Fibroblast of skin of scalp (primary cell): ENCODE data around the gene ALDH1A3. TPM values are rescaled to one million over a fixed set of nuclear protein-coding genes. Genes with fewer than 3 reads are reported as not detected.
A peak's percentile ranks its signal among the peaks of the same experiment; 100 is the strongest.
"Not testable (repeated sequence)": the region's sequence is repeated elsewhere in the genome, so short reads cannot be mapped to it uniquely, and the experiment has no call there.

Experiments used
- DNase-seq: peaks from one replicate; pipeline ENCODE4 v3.0.0-alpha.2; 2013
- polyA plus RNA-seq, 2 experiments: library from polyadenylated mRNA; unstranded; fragments of 120-200 nt; gene quantifications; one replicate each; pipeline ENCODE4 v1.2.1, GENCODE V29; 2013; ENCODE audit not compliant: insufficient read length in 2 of 2

The ALDH1A3 gene
- 14.7 TPM for polyA plus RNA-seq (2013, experiment 1 of 2; ENCODE audit: insufficient read length)
- 14.2 TPM for polyA plus RNA-seq (2013, experiment 2 of 2; ENCODE audit: insufficient read length)

DNA sequence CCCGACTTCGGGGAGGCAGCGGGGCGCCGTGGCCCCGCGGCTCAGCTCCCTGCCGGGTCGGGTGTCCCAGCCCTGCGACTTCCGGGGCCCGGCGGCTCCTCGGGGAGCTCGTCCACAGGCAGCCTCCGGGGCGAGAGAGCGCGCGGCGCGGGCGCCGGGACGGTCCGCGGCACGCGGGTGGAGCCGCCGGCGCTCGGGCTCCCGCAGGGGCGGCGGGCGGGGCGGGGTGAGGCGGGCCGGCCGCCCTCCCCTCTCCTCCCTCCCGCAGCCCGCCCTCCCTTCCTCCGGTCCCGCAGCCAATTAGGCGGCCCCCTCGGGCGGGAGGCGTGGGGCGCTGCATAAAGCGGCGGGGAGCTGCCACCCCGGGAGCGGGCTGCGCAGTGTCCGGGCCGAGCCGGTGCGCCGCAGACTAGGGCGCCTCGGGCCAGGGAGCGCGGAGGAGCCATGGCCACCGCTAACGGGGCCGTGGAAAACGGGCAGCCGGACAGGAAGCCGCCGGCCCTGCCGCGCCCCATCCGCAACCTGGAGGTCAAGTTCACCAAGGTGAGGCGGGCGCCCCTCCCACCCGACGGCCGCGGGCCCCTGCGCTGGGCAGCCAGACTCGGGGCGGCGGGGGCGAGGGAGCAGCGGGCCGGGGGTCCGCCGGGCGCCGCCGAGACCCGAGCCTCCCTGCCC, at the start of gene ALDH1A3:
ALDH1A3 (plus strand) TSS at position 368 of the 675 bp plus-strand sequence; CDS start at position 445, 77 bp downstream.
- peak; percentile 31 for DNase-seq

GRCh38 chr15:100831467-100831866, 48.2 kb upstream of the ALDH1A3 start:
- DNase-seq: no peak

DNA sequence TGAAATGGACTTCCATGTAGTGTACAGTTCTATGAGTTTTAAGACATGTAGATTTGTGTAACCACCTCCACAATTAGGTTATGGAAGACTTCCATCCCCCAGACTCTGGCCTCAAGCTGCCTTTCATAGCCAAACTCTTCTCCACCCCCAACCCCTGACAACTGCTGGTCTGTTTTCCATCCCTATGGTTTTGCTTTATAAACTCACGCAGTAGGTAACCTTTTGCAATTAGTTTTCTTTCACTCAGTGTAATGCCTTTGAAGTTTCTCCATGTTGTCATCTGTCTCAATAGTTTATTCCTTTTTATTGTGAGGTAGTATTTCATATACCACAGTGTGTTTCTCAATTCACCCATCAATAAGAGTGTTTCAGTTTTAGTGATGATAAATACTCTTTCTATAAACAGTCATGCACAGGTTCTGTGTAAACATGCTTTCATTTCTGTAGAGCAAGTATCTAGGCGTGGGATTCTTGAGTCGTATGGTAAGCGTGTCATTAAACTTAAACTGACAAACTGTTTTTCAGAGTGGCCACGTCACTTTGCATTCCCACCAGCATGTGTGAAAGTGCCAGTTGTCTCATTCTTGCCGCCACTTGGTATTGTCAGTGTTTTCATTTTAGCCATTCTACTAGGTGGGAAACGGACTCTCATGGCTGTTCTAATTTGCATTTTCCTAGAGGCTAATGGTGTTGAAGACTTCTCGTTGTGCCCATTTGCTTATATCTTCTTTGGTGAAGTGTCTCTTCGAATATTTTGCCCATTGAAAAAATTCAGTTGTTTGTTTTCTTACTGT, 47.3 kb upstream of the ALDH1A3 start:
- no peak for DNase-seq

DNA sequence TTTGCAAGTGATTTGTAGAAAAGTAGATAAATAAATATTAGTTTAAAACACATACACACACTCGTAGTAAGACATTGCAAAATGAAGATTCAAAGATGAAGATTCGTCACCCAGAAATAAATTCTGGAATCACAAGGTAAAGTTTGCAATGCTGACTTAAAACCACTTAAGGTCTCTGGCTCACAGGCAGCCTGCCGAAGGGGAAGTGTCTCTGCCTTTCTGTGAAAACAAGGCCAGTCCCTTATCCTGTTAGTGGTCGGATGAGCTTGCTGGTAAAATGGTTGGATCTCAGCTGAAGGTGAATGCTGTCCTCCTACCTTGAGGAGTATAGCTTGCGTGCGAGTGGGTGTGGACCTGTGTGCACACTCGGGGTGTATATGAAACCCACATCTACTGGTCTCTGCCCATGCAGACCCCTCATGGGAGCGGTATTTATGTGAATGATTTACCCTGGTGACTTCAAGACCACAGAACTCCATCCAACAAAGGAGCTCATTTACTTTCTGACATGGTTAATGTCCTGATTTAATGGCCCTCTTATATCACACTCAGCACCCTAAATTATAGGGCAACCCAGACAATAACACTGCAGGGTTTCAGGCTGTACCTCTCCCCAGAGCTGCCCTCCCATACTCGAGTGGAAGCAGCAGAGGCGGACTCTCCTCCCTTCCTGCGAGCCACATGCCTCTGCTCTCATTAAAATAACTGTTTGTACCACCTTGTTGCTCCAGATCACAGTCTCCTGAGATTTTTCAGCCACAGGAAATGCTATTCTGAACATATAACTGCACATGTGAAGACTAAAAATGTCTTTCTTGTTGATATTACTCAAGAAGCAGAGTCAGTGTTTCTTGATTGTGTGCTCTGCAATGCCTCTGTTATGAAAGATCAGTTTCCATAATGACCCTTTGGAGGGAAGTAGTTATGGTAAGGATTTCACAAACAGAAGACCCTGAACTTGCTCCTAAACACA, 45.9 kb upstream of the ALDH1A3 start:
- DNase-seq: no peak

DNA sequence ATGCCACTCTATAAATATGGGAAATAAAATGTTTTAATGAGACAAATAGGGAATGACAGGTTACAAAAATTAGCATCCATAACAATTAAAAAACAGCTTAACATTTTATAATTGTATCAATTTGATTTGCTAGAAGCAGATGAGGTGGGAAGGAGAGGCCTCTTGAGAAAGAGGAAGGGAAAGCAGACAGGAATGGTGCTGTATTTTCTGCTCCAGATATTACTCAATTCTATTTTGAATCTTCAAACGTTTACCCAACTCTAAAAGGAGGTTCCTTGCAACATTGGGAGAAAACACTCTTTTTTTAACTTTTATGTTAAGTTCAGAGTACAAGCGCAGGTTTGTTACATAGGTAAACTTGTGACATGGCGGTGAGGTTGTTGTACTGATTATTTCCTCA, 44.9 kb upstream of the ALDH1A3 start:
- no peak for DNase-seq

GRCh38 chr15:100835636-100836035, 44.0 kb upstream of the ALDH1A3 start:
- DNase-seq: peak; percentile 54

- peak; percentile 82 for DNase-seq
Measured at GRCh38 chr15:100836501-100836900, 43.1 kb upstream of the ALDH1A3 start.

- DNase-seq: no peak
Measured at GRCh38 chr15:100841426-100841825, 38.2 kb upstream of the ALDH1A3 start.

GRCh38 chr15:100842756-100843730, 36.6 kb upstream of the ALDH1A3 start:
- peak; percentile 91 for DNase-seq

DNA sequence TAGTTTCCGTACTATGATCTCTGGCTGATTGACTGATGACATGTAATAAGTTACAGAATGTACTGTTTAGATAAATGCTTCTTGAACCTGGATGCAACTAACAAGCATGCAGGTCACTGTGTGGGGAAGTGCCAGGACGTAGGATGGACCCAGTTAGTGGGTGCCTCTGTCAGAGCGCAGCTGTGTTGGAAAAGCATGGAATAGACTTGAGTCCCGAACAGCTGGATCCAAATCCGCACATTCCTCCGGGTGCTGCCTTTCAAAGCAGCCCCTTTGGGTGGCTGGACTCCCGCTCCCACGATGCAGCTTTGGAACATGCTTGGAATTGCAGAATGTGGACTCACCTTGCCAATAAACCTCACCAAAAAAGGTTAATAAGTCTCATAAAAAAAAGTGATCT, 35.5 kb upstream of the ALDH1A3 start:
- DNase-seq: no peak

DNA sequence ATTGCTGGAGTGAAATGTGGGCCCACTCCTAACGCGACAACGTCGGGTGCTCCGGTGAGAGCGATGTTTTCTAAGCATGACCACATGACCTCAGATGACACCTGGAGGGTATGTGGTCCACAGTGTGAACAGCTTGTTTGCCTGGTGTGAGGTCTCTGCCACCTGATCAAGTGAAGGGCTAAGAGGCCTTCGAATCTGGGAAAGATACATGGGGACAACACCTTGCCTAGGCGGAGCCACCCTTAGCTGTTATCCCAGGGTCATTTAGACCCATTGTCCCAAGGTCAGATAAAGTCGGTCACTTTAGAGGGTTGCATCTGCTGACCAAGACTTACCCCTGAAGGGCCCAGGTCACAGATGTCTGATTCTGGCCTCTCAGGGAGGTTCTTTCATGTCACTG, 34.9 kb upstream of the ALDH1A3 start:
- DNase-seq: no peak

DNA sequence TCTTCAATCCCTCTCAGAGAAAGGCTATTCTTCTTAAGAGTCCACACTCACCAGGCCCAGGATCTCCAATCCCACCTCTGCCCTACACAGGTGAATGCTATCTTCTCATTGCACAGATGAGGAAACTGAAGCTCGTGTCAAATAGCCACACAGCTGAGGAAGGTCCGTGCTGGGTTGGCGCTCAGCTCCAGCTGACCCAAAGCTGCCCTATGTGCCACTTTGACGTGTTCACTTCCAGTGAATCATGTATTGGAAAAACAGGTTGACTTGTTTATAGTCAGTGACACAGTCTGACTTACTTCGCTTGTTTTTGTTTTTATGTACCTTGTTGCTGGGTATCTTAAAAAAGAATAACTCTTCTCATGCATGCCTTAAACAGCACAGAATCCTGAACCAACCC, 32.4 kb upstream of the ALDH1A3 start:
- no peak for DNase-seq

GRCh38 chr15:100849021-100849854, 30.4 kb upstream of the ALDH1A3 start:
- DNase-seq: peak; percentile 47

DNA sequence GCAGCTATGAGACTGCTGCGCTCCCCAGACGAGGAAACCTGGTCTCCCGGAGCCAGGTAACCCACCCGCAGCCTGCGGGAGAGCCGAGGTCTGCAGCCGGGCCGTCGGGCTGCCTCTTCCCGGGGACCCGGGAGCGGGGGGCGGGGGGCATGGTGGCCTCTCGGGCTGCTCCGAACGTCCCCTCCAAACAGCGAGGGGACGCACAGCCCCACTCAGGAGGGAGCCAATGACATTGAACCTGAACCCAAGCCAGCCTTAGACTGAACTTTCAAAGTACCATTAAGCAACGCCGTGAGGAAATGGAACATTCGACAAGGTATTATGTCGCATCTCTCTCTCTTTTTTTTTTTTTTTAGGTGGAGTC, 29.8 kb upstream of the ALDH1A3 start:
- no peak for DNase-seq

DNA sequence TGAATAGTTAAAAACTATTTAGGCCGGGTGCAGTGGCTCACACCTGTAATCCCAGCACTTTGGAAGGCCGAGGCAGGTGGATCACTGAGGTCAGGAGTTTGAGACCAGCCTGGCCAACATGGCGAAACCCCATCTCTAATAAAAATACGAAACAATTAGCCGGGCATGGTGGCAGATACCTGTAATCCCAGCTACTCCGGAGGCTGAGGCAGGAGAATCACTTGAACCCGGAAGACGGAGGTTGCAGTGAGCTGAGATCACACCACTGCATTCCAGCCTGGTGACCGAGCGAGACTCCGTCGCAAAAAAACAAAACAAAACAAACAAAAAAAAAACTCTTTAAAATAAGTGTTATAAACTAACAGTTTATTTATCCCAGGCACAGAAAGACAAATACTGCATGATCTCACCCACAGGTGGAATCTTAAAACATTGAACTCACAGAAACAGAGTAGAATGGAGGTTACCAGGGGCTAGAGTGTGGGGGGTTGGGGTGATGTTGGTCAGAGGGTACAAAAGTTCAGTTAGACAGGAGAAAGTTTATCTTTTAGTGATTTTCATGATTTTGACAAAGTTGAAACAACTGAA, 28.1 kb upstream of the ALDH1A3 start:
- not testable (repeated sequence) for DNase-seq

DNA sequence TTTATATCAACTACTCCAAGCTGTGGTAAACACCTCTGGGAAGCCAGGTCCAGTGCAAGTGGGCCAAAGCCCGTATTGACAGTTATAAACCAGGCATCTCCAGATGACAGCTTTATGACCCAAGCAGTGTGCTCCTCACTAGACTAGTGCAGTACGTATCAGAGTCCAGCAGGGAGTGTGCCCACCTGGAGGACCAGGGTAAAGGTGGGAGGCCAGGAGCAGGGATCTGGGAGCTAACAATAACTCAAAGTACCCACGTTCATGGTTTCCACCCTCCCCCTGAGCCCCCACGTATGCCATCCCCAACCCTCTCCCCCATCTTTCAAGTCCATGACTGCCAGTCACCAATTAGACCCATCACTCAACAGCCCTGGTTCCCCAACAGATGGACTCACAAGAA, 27.0 kb upstream of the ALDH1A3 start:
- no peak for DNase-seq

GRCh38 chr15:100853676-100854440, 25.8 kb upstream of the ALDH1A3 start:
- DNase-seq: no peak

GRCh38 chr15:100856867-100857266, 22.8 kb upstream of the ALDH1A3 start:
- DNase-seq: no peak

GRCh38 chr15:100858294-100858693, 21.3 kb upstream of the ALDH1A3 start:
- no peak for DNase-seq
